GM12878 (cell line): ENCODE data around the gene HMCES. TPM values are rescaled to one million over a fixed set of nuclear protein-coding genes. Genes with fewer than 3 reads are reported as not detected.

Source experiments
- ATAC-seq: fragments of 200-7000 bp; cut with Tn5 transposase; 3 replicates; pipeline ENCODE4 v1.9.1; 2020; ENCODE audit warnings: mild to moderate bottlenecking, moderate library complexity
- BruUV-seq: library from RNA; stranded (reverse); fragments of 400-500 nt; replicated peaks from 2 replicates; lab custom pipeline; 2021; lab: Mats Ljungman, UMichigan
- CTCF ChIA-PET: fragments of 300-600 bp; sonication (Branson Sonifier 250); formaldehyde crosslinking; extraction: SDS; loops from one replicate; lab custom pipeline; 2021; ENCODE audit warnings: inconsistent platforms; lab: Yijun Ruan, JAX
- POLR2A ChIA-PET: fragments of 350-600 bp; formaldehyde crosslinking; extraction: SDS; loops from one replicate; lab custom pipeline; 2021; ENCODE audit warnings: inconsistent platforms; lab: Charles Lee
- RAD21 ChIA-PET: fragments of 300-600 bp; sonication (Branson Sonifier 250); formaldehyde crosslinking; loops from one replicate; lab custom pipeline; 2023; ENCODE audit warnings: antibody characterized with exemption; ENCODE audit not compliant: unreplicated experiment; lab: Charles Lee
- SMC1A ChIA-PET: fragments of 300-600 bp; sonication (Branson Sonifier 250); formaldehyde crosslinking; loops from one replicate; lab custom pipeline; 2023; ENCODE audit not compliant: unreplicated experiment, uncharacterized antibody; lab: Charles Lee
- DNase-seq: peaks from one replicate; pipeline ENCODE4 v3.0.0-alpha.2; 2011; ENCODE audit warnings: low read depth, low spot score
- FAIRE-seq: peaks from 3 replicates; lab custom pipeline; 2011; peaks lifted over from hg19 to GRCh38; lab: Jason Lieb, UNC
- H2AFZ ChIP-seq: 2 replicates; pipeline ENCODE4 v1.6.0; 2011; ENCODE audit warnings: low read depth, low read length, control low read depth; ENCODE audit not compliant: control insufficient read depth
- H3K27ac ChIP-seq: 2 replicates; pipeline ENCODE4 v1.5.1; 2011; ENCODE audit warnings: control low read depth; ENCODE audit not compliant: control insufficient read depth, insufficient read depth
- H3K27me3 ChIP-seq, 2 experiments: replicated peaks in 1 of 2; 2 replicates each; pipeline versions ENCODE4 v1.6.0 to v1.6.1; 2011; ENCODE audit warnings: low read length in 1 of 2; ENCODE audit not compliant: control insufficient read depth in 2 of 2, insufficient read depth in 2 of 2
- H3K36me3 ChIP-seq, 2 experiments: 2 replicates each; pipeline ENCODE4 v1.5.1; 2011; ENCODE audit warnings: low read length in 1 of 2; ENCODE audit not compliant: control insufficient read depth in 2 of 2, insufficient read depth in 2 of 2
- H3K4me1 ChIP-seq: 2 replicates; pipeline ENCODE4 v1.6.1; 2011; ENCODE audit warnings: mild to moderate bottlenecking, low read length, moderate library complexity, mixed read lengths; ENCODE audit not compliant: control insufficient read depth, insufficient read depth
- H3K4me2 ChIP-seq: 2 replicates; pipeline ENCODE4 v1.6.0; 2011; ENCODE audit warnings: control low read depth; ENCODE audit not compliant: control insufficient read depth, insufficient read depth
- H3K4me3 ChIP-seq: fragments of 200-600 bp; sonication (generic); 2 replicates; pipeline ENCODE4 v1.5.1; 2016
- H3K79me2 ChIP-seq: 2 replicates; pipeline ENCODE4 v1.6.0; 2011; ENCODE audit warnings: low read length; ENCODE audit not compliant: control insufficient read depth, insufficient read depth
- H3K9ac ChIP-seq: 2 replicates; pipeline ENCODE4 v1.8.0; 2011; ENCODE audit warnings: low read length, control low read depth, mixed read lengths; ENCODE audit not compliant: control insufficient read depth, insufficient read depth
- H3K9me3 ChIP-seq: replicated peaks from 3 replicates; pipeline ENCODE4 v1.5.1; 2011; ENCODE audit warnings: mild to moderate bottlenecking, low read length; ENCODE audit not compliant: control insufficient read depth, insufficient read depth
- H4K20me1 ChIP-seq: 2 replicates; pipeline ENCODE4 v1.6.0; 2011; ENCODE audit not compliant: control insufficient read depth, insufficient read depth
- ASH2L ChIP-seq: fragments of 300-600, 200-600 bp; sonication (generic); IDR thresholded peaks from 2 replicates; pipeline ENCODE4 v1.6.1; 2017; ENCODE audit warnings: low read depth, mild to moderate bottlenecking, borderline replicate concordance
- BACH1 ChIP-seq: fragments of 450-650 bp; IDR thresholded peaks from 2 replicates; pipeline ENCODE4 v1.6.1; 2017; ENCODE audit warnings: mild to moderate bottlenecking, borderline replicate concordance
- CEBPB ChIP-seq, 2 experiments: fragments of 150-350 bp in 1 of 2; IDR thresholded peaks; 2 replicates each; pipeline ENCODE4 v1.6.1; 2012 to 2014; ENCODE audit warnings: low read depth in 2 of 2, low read length in 2 of 2, borderline replicate concordance in 1 of 2, inconsistent platforms in 1 of 2
- ESRRA ChIP-seq: IDR thresholded peaks from 2 replicates; pipeline ENCODE4 v1.6.1; 2012; ENCODE audit warnings: mild to moderate bottlenecking, low read length, improper control_type of control experiment
- FOXM1 ChIP-seq: IDR thresholded peaks from 2 replicates; pipeline ENCODE4 v1.6.1; 2012; ENCODE audit warnings: low read depth, mild to moderate bottlenecking, inconsistent platforms, low read length, moderate library complexity
- JUND ChIP-seq: IDR thresholded peaks from 2 replicates; pipeline ENCODE4 v1.6.1; 2012; ENCODE audit warnings: low read depth, mild to moderate bottlenecking, low read length, improper control_type of control experiment, moderate library complexity
- LARP7 ChIP-seq: fragments of 450-650 bp; IDR thresholded peaks from 2 replicates; pipeline ENCODE4 v1.6.1; 2017; ENCODE audit warnings: mild to moderate bottlenecking
- MEF2B ChIP-seq: fragments of 450-650 bp; IDR thresholded peaks from 2 replicates; pipeline ENCODE4 v1.6.1; 2018; ENCODE audit warnings: mild to moderate bottlenecking, moderate library complexity; ENCODE audit not compliant: partially characterized antibody, poor library complexity, severe bottlenecking
- MXI1 ChIP-seq: fragments of 150-350 bp; IDR thresholded peaks from 2 replicates; pipeline ENCODE4 v1.6.1; 2011; ENCODE audit warnings: low read depth, mild to moderate bottlenecking, inconsistent platforms, low read length, improper control_type of control experiment
- PAX5 ChIP-seq: IDR thresholded peaks from 2 replicates; pipeline ENCODE4 v1.6.1; 2011; ENCODE audit warnings: low read depth, low read length, borderline replicate concordance
- PAX8 ChIP-seq: fragments of 450-650 bp; IDR thresholded peaks from 2 replicates; pipeline ENCODE4 v1.6.1; 2017; ENCODE audit warnings: mild to moderate bottlenecking, moderate library complexity
- POLR2A ChIP-seq: IDR thresholded peaks from 2 replicates; pipeline ENCODE4 v1.6.1; 2011; ENCODE audit warnings: low read depth, mild to moderate bottlenecking, low read length
- POLR2AphosphoS5 ChIP-seq: IDR thresholded peaks from 2 replicates; pipeline ENCODE4 v1.6.1; 2011; ENCODE audit warnings: mild to moderate bottlenecking, low read length, inconsistent platforms
- POU2F2 ChIP-seq: IDR thresholded peaks from 3 replicates; pipeline ENCODE4 v1.6.1; 2011; ENCODE audit warnings: low read depth, mild to moderate bottlenecking, low read length, borderline replicate concordance
- RAD51 ChIP-seq: fragments of 450-650 bp; IDR thresholded peaks from 2 replicates; pipeline ENCODE4 v1.6.1; 2016; ENCODE audit warnings: moderate library complexity, mild to moderate bottlenecking, inconsistent platforms
- SIX5 ChIP-seq: IDR thresholded peaks from 2 replicates; pipeline ENCODE4 v1.6.1; 2011; ENCODE audit warnings: mild to moderate bottlenecking, low read depth, low read length, moderate library complexity; ENCODE audit not compliant: severe bottlenecking
- SMAD1 ChIP-seq: fragments of 450-650 bp; IDR thresholded peaks from 2 replicates; pipeline ENCODE4 v1.6.1; 2018; ENCODE audit warnings: mild to moderate bottlenecking, low read depth; ENCODE audit not compliant: partially characterized antibody
- SMARCA5 ChIP-seq: fragments of 450-650 bp; IDR thresholded peaks from 2 replicates; pipeline ENCODE4 v1.6.1; 2017; ENCODE audit warnings: mild to moderate bottlenecking
- SP1 ChIP-seq: IDR thresholded peaks from one replicate; pipeline ENCODE4 v1.6.1; 2011; ENCODE audit warnings: low read depth, low read length
- TAF1 ChIP-seq: IDR thresholded peaks from 2 replicates; pipeline ENCODE4 v1.6.1; 2011; ENCODE audit warnings: mild to moderate bottlenecking, low read depth, low read length, borderline replicate concordance
- YY1 ChIP-seq: IDR thresholded peaks from 2 replicates; pipeline ENCODE4 v1.6.1; 2011; ENCODE audit warnings: low read depth, mild to moderate bottlenecking, low read length
- WGBS: methylation state at CpG from one replicate; pipeline ENCODE4 v1.1.6; 2016; ENCODE audit warnings: low lambda C conversion rate; ENCODE audit not compliant: insufficient replicate concordance, insufficient coverage; ENCODE audit errors: missing lambda C conversion rate; 5-methylcytosine and 5-hydroxymethylcytosine counted together
- in situ Hi-C: fragments of 300-500 bp; cut with MboI; formaldehyde crosslinking; loops from 9 replicates; pipeline ENCODE4 v1.14.3; 2018; ENCODE audit warnings: mixed read lengths
- intact Hi-C: fragments of 100-400 bp; cut with micrococcal nuclease; formaldehyde crosslinking; loops from one replicate; pipeline ENCODE4 v1.14.2; 2022; ENCODE audit not compliant: unreplicated experiment
- polyA plus RNA-seq, 11 experiments: library from polyadenylated mRNA; depleted of rRNA in 4 of 11; unstranded in 6 of 11; stranded (reverse) in 5 of 11; fragments of >200 nt; fragmentation: Nextera tagmentation in 4 of 11; fragmentation: Illumina TruSeq in 1 of 11; extraction: Ambion mirVana in 4 of 11; extraction: Trizol in 1 of 11; gene quantifications; 1 replicate in 1 of 11; 2 replicates in 10 of 11; pipeline versions ENCODE4 v1.2.1 to v1.2.3, GENCODE V29; 2011 to 2016; ENCODE audit warnings: inconsistent platforms in 2 of 11, missing spikeins in 2 of 11, low read depth in 1 of 11
- total RNA-seq, 4 experiments: library from RNA; depleted of rRNA in 3 of 4; stranded (reverse); fragments of >200 nt in 3 of 4; fragmentation: Illumina TruSeq in 1 of 4; extraction: Trizol in 1 of 4; gene quantifications; 2 replicates each; pipeline versions ENCODE4 v1.2.1 to v1.2.3, GENCODE V29; 2013 to 2021
- TF ChIP-seq, protein P1 (sequence below): fragments of 450-650 bp; IDR thresholded peaks from 2 replicates; pipeline ENCODE4 v1.6.1; 2016; ENCODE audit warnings: mild to moderate bottlenecking

The HMCES gene
- total and polyA plus RNA-seq, 10 of the 15 experiments (the other 5 are each of a cell fraction or from before 2014, with no cell fraction given), result 12.4 to 49.8 (median 27.0) TPM

DNA sequence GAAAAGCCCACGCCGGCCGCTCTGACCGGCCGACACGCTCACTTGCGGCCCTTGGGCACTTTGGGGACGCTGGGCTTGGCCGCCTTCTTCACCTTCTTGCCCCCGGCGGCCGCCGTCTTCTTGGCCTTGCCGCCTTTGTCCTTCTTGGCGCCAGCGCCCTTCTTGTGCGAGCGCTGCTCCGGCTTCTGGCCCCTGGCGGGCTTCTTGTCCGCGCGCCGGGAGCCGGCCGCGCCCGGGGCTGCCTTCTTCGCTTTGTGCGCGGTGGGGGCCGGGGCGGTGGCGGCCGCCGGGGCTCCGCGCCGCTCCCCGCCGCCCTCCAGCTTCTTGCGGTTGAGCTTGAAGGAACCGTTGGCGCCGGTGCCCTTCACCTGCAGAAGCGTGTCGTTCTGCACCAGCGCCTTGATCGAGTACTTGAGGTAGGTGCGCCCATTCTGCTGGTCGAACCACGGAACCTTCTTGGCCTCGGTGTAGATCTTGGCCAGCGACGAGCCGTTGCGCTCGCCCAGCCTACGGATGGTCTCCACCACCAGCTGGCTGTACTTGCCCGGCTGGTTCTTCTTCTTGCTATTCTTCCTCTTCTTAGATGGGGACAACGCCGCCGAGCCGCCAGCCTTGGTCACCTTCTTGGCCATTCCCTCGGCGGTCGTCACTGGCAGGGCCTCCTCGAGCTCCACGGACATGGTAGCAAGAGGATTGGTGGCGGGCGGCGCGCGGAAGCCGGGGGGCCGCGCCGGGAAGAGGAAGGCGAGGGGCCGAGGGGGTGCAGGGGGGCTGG lies 36.7 kb downstream of the HMCES start:
- Histone ChIP-seq H3K4me2 (peak overlapping the region; percentile 87), H3K9ac (peak overlapping the region; percentile 77), H3K4me3 (peak overlapping the region; percentile 88), H3K9me3 (no peaks in the 10 kb centered on the region), H4K20me1 (no peaks in the 10 kb centered on the region), H3K4me1 (peaks cover 18% of the 10 kb centered on the region), H3K27ac (no peak overlapping the region), H3K27me3 (no peaks in the 10 kb centered on the region; a peak in 1 of 4 replicates), H2AFZ (peak overlapping the region; percentile 59), H3K79me2 (no peaks in the 10 kb centered on the region; the same call in 1 of the 2 replicates), H3K36me3 (no peaks in the 10 kb centered on the region)
- ChIA-PET SMC1A (interaction anchor here (0.8 to 8.5 kb wide), 17 partner anchors 8 to 345 kb away, joined by 3 to 75 read pairs (median 5); partner anchors contain the start of gene HMCES), RAD21 (interaction anchor here (0.6 to 3.9 kb wide), 19 partner anchors 32 to 345 kb away, joined by 3 to 31 read pairs (median 5); partner anchors contain the start of genes COPG1 and HMCES), POLR2A (interaction anchor here (0.6 to 4.5 kb wide), 20 partner anchors 8 to 194 kb away, joined by 3 to 29 read pairs (median 6); partner anchors contain the start of genes COPG1, HMCES, IFT122 and MBD4), CTCF (interaction anchor here (0.7 to 3.8 kb wide), 29 partner anchors 8 to 344 kb away, joined by 3 to 43 read pairs (median 8); partner anchors contain the start of genes COPG1, HMCES, IFT122 and MBD4)
- TF ChIP-seq MEF2B, result no peak
- no peak for TF ChIP-seq CEBPB (IDR thresholded peaks at IDR 0.05; ENCODE audit: borderline replicate concordance in 1 of 2, low read depth in 2 of 2, low read length in 2 of 2)
- TF ChIP-seq ASH2L, result no peak
- 0 out of 2 replicates have a peak, but pooled peaks have one; percentile 12 for TF ChIP-seq BACH1
- TF ChIP-seq ESRRA, result no peak
- TF ChIP-seq SIX5, result no peak
- 0 out of 2 replicates have a peak, but pooled peaks have one; percentile 4 for TF ChIP-seq MXI1
- TF ChIP-seq PAX8, result no peak
- no peak for TF ChIP-seq POU2F2
- TF ChIP-seq, protein P1, sequence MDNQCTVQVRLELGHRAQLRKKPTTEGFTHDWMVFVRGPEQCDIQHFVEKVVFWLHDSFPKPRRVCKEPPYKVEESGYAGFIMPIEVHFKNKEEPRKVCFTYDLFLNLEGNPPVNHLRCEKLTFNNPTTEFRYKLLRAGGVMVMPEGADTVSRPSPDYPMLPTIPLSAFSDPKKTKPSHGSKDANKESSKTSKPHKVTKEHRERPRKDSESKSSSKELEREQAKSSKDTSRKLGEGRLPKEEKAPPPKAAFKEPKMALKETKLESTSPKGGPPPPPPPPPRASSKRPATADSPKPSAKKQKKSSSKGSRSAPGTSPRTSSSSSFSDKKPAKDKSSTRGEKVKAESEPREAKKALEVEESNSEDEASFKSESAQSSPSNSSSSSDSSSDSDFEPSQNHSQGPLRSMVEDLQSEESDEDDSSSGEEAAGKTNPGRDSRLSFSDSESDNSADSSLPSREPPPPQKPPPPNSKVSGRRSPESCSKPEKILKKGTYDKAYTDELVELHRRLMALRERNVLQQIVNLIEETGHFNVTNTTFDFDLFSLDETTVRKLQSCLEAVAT, result peak; percentile 80
- TF ChIP-seq FOXM1, result no peak
- TF ChIP-seq RAD51, result no peak
- peak; percentile 90 for TF ChIP-seq POLR2AphosphoS5
- TF ChIP-seq YY1, result no peak
- TF ChIP-seq SMARCA5, result 0 out of 2 replicates have a peak, but pooled peaks have one; percentile 7
- TF ChIP-seq PAX5, result no peak
- no peak for TF ChIP-seq TAF1
- TF ChIP-seq POLR2A, result peak; percentile 89
- peak; percentile 50 for TF ChIP-seq SMAD1
- no peak for TF ChIP-seq SP1
- peak; percentile 34 for TF ChIP-seq LARP7
- TF ChIP-seq JUND, result no peak
- DNase-seq (no peak), ATAC-seq (peak; percentile 2), FAIRE-seq (no peak)
- intact Hi-C loops (loop anchor here (5.0 kb wide), 1 partner anchor 133 kb away; the partner anchor contains the start of gene CNBP), in situ Hi-C loops (no loop called here)
- BruUV-seq, result TSS peak; percentile 95
- WGBS, result 0% methylated on average over 67 of the region's 80 CpGs
